IPS-18c (cell line): ENCODE data around the gene PLCH2.

ENCODE experiments used
- H3K4me3 ChIP-seq: 2 replicates; pipeline ENCODE4 v1.7.0; 2013; ENCODE audit warnings: low read depth, mild to moderate bottlenecking, low read length, moderate library complexity; ENCODE audit not compliant: insufficient read depth
- H3K9me3 ChIP-seq: one replicate; pipeline ENCODE4 v1.6.1; 2013; ENCODE audit warnings: mild to moderate bottlenecking, low read length, moderate library complexity; ENCODE audit not compliant: control insufficient read depth, insufficient read depth

The PLCH2 gene

DNA sequence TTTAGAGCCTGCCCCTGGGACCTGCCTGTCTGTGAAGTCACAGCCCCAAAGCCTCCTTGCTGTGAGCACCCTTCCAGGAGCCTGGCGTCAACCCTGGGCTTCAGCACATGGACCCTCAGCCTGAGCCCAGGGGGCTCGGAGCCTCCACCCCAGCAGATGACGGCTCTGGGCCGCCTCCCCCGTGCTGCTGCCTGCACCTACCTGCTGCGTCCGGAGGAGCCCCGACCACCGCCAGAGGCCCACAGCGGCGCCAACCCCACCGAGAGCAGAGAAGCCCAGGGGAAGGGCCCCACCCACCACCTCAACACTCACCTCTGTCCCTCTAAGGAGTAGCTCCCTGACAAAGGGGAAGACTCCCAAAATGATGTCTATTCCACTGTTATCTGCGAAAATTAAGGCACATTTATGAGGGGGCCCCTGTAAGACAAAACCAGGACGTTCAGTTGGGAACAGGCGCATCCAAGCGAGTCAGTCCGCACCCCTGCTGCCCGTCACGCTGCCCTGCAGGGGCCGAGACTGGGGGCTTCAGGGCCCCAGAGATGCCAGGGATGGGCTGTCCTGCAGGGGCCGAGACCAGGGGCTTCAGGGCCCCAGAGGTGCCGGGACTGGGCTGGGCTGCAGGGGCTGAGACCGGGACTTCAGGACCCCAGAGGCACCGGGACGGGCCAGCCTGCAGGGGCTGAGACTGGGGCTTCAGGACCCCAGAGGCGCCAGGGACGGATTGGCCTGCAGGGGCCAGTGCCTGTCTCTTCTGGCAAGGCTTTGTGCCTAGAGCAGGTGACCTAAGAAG lies 34.5 kb downstream of the PLCH2 start:
- Histone ChIP-seq H3K9me3 (no peaks in the 10 kb centered on the region), H3K4me3 (no peak overlapping the region)

DNA sequence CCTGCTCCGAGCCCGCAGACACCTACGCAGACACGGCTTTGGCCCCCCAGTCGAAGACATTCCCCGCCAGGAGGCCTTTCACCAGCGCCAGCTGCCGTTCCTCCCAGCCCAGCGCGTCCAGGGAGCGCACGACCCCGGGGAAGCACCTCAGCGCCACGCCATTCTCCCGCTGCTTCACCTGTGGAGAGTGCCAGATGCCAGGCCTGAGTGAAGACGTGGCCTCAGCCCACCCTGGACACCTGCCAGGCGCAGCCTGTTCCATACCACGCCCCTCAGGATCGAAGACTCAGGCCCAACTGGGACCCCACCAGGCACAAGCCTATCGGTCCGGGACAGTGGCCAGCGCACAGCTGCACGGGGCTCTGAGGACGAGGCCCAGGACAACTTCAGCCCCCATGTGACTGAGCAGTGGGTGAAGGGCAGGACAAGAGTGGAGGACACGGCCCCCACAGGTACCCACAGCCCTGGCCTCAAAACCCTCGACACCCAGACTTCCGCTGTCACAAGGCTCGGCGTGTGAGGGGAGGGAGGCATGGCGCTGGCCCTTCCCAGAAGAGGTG lies 36.9 kb downstream of the PLCH2 start:
- Histone ChIP-seq H3K4me3 (no peak overlapping the region), H3K9me3 (no peaks in the 10 kb centered on the region)

GRCh38 chr1:2513939-2514652 lies 38.0 kb downstream of the PLCH2 start:
- Histone ChIP-seq H3K9me3 (no peaks in the 10 kb centered on the region), H3K4me3 (no peak overlapping the region)

GRCh38 chr1:2514863-2515762 lies 39.0 kb downstream of the PLCH2 start:
- Histone ChIP-seq H3K9me3 (no peaks in the 10 kb centered on the region), H3K4me3 (no peak overlapping the region)

GRCh38 chr1:2515763-2516080 lies 39.6 kb downstream of the PLCH2 start:
- no peak overlapping the region for H3K4me3 ChIP-seq

GRCh38 chr1:2516124-2516523 lies 40.0 kb downstream of the PLCH2 start:
- H3K4me3 ChIP-seq: no peak overlapping the region
- no peaks in the 10 kb centered on the region for H3K9me3 ChIP-seq

More at GRCh38 chr1:2515763-2516080, 39.6 kb downstream of the PLCH2 start:
- H3K9me3 ChIP-seq: no peaks in the 10 kb centered on the region

DNA sequence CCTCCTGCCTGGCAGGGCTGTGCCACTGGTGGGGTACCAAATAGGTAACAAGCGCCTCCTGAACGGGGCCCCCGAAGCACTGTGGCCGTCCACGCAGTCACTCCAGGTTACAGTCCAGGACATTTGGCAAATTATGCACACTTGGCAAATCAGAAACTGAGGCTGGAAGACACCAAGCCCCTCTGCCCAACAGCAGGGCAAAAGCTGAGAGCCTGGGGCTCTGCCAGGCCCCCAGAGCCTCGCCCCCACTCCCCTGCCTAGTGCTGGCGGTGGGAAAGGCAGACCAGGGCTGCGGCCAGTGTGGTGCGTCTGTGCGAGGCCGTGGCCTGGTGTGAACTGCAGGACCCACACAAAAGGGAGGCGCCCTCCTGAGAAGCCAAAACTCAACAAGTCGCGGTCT lies 40.9 kb downstream of the PLCH2 start:
- Histone ChIP-seq H3K4me3 (no peak overlapping the region), H3K9me3 (no peaks in the 10 kb centered on the region)

DNA sequence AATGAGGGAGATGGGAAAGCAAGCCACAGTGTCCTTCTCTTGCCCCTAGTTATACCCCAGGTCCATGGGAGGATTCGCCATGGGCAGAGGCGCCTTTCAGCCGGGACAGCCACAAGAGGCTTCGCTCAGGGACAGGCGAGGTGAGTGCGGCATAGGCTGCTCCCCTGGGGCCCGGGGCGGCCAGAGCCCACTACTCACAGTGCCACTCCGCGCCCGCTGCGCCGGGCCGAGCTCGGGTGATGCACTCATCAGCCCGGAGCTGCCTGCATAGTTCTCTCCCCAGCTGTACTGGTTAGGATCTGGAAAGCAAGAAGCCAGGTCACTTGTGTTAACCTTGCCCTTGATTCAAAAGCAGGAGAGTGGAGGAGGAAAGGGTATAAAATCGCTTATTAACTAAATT lies 41.9 kb downstream of the PLCH2 start:
- no peaks in the 10 kb centered on the region for H3K9me3 ChIP-seq
- H3K4me3 ChIP-seq: no peak overlapping the region

- H3K4me3 ChIP-seq: no peak overlapping the region
- no peaks in the 10 kb centered on the region for H3K9me3 ChIP-seq
Measured at GRCh38 chr1:2518528-2518927, 42.4 kb downstream of the PLCH2 start.

GRCh38 chr1:2519029-2519685 lies 43.1 kb downstream of the PLCH2 start:
- H3K9me3 ChIP-seq: no peaks in the 10 kb centered on the region
- H3K4me3 ChIP-seq: no peak overlapping the region

- no peaks in the 10 kb centered on the region for H3K9me3 ChIP-seq
- H3K4me3 ChIP-seq: no peak overlapping the region
Measured at GRCh38 chr1:2519729-2520128, 43.6 kb downstream of the PLCH2 start.

DNA sequence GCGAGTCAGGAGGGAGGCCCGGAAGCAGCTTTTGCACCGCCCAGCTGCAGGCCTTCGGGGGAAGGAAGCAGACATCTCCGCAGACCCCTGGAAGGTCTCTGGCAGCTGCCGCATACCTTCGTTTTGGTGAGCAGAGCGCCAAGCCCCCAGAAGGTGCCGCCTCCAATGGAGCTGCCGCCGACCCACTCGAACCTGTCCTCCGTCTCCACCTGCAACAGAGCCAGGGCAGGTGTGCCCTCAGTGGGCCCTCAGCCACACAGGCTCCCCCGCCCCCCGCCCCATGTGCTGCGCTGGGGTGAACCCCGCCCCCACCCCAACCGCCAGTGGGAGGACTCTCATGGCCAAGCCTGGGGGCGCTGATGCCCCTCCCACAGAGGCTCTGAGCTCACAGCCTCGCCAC lies 44.1 kb downstream of the PLCH2 start:
- Histone ChIP-seq H3K4me3 (no peak overlapping the region), H3K9me3 (no peaks in the 10 kb centered on the region)

- Histone ChIP-seq H3K9me3 (no peaks in the 10 kb centered on the region), H3K4me3 (no peak overlapping the region)
Measured at GRCh38 chr1:2520806-2521205, 44.7 kb downstream of the PLCH2 start.

DNA sequence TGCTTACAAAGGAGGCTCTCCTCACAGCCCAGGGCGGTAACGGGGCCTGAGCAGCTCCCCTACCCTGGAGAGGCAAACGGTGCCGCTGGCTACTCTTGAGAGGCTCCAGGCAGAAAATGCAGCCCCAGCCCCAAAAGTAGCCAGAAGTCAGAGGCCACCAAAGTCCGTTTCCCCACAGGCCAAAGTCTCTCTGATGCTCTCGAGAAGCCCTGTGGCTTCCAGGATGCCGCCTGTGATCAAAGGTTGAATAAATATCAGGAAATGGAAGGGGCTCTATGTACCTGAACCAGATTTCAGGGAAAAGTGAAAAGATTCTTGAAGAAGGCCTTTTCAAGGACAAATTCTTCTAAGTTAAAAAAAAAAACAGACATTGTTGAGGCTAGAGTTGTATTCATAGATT lies 46.1 kb downstream of the PLCH2 start:
- H3K4me3 ChIP-seq: no peak overlapping the region
- no peaks in the 10 kb centered on the region for H3K9me3 ChIP-seq

- no peak overlapping the region for H3K4me3 ChIP-seq
Measured at GRCh38 chr1:2523191-2523890, 47.3 kb downstream of the PLCH2 start.

GRCh38 chr1:2523891-2524609 lies 48.0 kb downstream of the PLCH2 start:
- no peaks in the 10 kb centered on the region for H3K9me3 ChIP-seq
- H3K4me3 ChIP-seq: no peak overlapping the region

More at GRCh38 chr1:2523191-2523890, 47.3 kb downstream of the PLCH2 start:
- no peaks in the 10 kb centered on the region for H3K9me3 ChIP-seq
